Right lobe of liver (tissue), 6 donors: Measurements from ENCODE around the gene PSMB7. TPM values are rescaled to one million over a fixed set of nuclear protein-coding genes. Genes with fewer than 3 reads are reported as not detected.

Source experiments
- ATAC-seq, 4 donors: fragments of 200-7000 bp; cut with Tn5 transposase; one replicate each; pipeline ENCODE4 v1.9.1; 2020; ENCODE audit warnings: mild to moderate bottlenecking in 4 of 4, moderate library complexity in 4 of 4
- DNase-seq, 3 donors: peaks; one replicate each; pipeline ENCODE4 v3.0.0-alpha.2; 2020
- H3K27ac ChIP-seq, 3 donors: fragments of 200-600 bp; one replicate each; pipeline ENCODE4 v1.8.0; 2022
- H3K27me3 ChIP-seq, 2 donors: fragments of 200-600 bp; one replicate each; pipeline ENCODE4 v1.8.0; 2022
- H3K36me3 ChIP-seq, 4 donors: fragments of 200-600 bp; sonication (generic) in 1 of 4; one replicate each; pipeline versions ENCODE4 v1.5.1 to v1.8.0; 2017 to 2022; ENCODE audit warnings: control low read depth in 1 of 4
- H3K4me1 ChIP-seq, 4 donors: fragments of 200-600 bp; sonication (generic) in 1 of 4; one replicate each; pipeline versions ENCODE4 v1.5.1 to v1.8.0; 2017 to 2022; ENCODE audit warnings: control low read depth in 1 of 4
- H3K4me3 ChIP-seq, 3 donors: fragments of 200-600 bp; one replicate each; pipeline ENCODE4 v1.8.0; 2022
- H3K9me3 ChIP-seq, 4 donors: fragments of 200-600 bp; sonication (generic) in 1 of 4; one replicate each; pipeline versions ENCODE4 v1.5.1 to v1.8.0; 2017 to 2022; ENCODE audit warnings: control low read depth in 1 of 4
- POLR2A ChIP-seq: fragments of 450-650 bp; IDR thresholded peaks from one replicate; pipeline ENCODE4 v1.6.1; 2017; ENCODE audit warnings: antibody characterized with exemption, mild to moderate bottlenecking
- WGBS: methylation state at CpG from one replicate; pipeline ENCODE4 v1.1.6; 2018; ENCODE audit warnings: low coverage, low lambda C conversion rate; ENCODE audit not compliant: insufficient coverage; ENCODE audit errors: missing lambda C conversion rate; 5-methylcytosine and 5-hydroxymethylcytosine counted together
- intact Hi-C, 2 donors: fragments of 100-400 bp; cut with DNase I; formaldehyde crosslinking; loops; one replicate each; pipeline versions ENCODE4 v1.11.2 to v1.14.1; 2022
- total RNA-seq, 6 experiments: library from RNA; depleted of rRNA in 2 of 6; stranded (reverse); fragments of >200 nt in 2 of 6; fragmentation: NEBNext Ultra II Directional in 3 of 6; extraction: Animal tissue kit (Norgen Biotek cat#: 25700) in 3 of 6; gene quantifications; one replicate each; pipeline versions ENCODE4 v1.1.0 to v1.2.4, GENCODE V29; 2016 to 2023
- TF ChIP-seq, protein P1 (sequence below), 4 donors: fragments of 200-600 bp in 3 of 4; fragments of 450-650 bp in 1 of 4; IDR thresholded peaks; one replicate each; pipeline versions ENCODE4 v1.5.1 to v1.8.0; 2016 to 2022; ENCODE audit warnings: antibody characterized with exemption in 4 of 4, mild to moderate bottlenecking in 2 of 4
- donor health status: DM: no; HTN: yes; CAD: no.
- donor health status: DM: no; HTN: no; CAD: no.
- donor health status: DM: no; HTN: no; CAD: no.
- donor health status: DM: no; HTN: yes; CAD: no.
- donor health status: DM: no; HTN: yes; CAD: no.

Gene PSMB7
- total RNA-seq, 6 experiments from 2014 or later, result 76.4 to 196 (median 96.8) TPM

DNA sequence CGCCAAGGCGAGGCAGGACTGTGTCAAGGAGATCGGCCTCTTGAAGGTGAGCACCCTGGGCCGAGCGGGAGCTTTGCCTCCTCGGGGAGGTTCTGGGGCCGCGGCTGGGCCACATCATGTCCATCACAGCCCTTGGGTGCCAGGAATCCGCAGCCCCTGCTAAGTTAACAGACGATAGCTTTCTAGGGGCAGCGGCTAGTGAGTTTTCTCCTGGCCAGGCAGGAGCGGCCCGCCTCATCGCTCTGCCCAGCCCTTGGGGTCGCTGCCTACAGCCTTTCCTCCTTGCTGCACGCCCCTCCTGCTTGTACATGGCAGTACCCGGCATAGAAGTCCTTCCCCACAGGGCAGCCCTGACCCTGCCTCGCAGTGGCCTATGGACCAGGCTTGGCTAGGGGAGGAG is 101.3 kb downstream of the PSMB7 start:
- Histone ChIP-seq H3K4me1 (no peaks in the 10 kb centered on the region), H3K4me3 (no peak overlapping the region), H3K9me3 (no peaks in the 10 kb centered on the region), H3K36me3 (peaks cover 0 to 49% (median 5%) of the 10 kb centered on the region in 4 donors), H3K27me3 (no peaks in the 10 kb centered on the region), H3K27ac (no peak overlapping the region)
- TF ChIP-seq, protein P1, sequence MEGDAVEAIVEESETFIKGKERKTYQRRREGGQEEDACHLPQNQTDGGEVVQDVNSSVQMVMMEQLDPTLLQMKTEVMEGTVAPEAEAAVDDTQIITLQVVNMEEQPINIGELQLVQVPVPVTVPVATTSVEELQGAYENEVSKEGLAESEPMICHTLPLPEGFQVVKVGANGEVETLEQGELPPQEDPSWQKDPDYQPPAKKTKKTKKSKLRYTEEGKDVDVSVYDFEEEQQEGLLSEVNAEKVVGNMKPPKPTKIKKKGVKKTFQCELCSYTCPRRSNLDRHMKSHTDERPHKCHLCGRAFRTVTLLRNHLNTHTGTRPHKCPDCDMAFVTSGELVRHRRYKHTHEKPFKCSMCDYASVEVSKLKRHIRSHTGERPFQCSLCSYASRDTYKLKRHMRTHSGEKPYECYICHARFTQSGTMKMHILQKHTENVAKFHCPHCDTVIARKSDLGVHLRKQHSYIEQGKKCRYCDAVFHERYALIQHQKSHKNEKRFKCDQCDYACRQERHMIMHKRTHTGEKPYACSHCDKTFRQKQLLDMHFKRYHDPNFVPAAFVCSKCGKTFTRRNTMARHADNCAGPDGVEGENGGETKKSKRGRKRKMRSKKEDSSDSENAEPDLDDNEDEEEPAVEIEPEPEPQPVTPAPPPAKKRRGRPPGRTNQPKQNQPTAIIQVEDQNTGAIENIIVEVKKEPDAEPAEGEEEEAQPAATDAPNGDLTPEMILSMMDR (IDR thresholded peaks at IDR 0.05), result no peak
- no peak for TF ChIP-seq POLR2A
- intact Hi-C loops, result loop anchor here in 1 of 2 donors (10.0 kb wide), 1 partner anchor 179 kb away; no protein-coding TSS in a partner anchor
- no peak for DNase-seq
- WGBS, result 76% methylated on average over 5 of the region's 18 CpGs
- peak in 1 of 4 donors; percentile 11 for ATAC-seq

DNA sequence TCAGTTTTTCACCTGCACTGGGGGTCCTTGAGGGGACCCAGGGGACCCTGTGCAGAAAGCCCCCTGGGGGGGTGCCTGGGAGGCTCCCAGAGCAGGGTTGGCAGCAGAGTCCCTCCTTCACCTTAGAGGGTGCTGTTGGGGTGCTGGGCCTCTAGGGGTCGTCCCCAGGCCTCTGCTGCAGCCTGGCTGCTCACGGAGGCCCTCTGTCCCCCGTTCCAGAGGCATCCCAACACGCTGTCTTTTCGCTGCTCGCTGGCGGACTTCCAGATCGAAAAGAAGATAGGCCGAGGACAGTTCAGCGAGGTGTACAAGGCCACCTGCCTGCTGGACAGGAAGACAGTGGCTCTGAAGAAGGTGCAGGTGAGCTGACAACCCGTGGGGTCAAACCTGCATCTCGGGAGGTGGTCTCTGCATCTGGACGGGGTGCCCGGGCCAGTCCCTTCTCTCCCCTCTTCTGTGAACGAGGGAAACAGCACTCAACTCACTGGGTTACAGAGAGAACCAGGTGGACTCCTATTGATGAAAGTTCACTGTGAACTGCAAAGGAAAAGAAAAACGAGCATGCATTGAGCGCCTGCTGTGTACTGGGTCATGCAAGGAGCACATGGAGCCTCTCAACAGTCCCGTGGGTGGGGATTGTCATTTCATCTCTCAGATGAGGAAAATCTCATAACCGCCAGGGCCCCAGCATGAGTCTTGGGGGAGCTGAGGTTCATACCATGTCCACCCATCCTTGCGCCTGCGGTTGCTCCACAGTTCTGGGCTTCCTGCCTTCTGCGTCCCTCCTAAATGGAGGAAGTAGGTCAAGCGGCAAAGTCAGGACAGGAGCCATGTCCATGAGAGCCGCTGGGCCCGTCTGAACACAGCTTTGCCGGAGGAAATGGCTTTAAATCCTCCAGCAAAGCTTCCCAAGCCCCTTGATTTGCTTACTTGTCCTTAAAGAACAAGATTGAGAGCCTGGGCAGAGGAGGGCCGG is 102.7 kb downstream of the PSMB7 start:
- WGBS, result 80% methylated on average over 4 of the region's 27 CpGs
- no peak for ATAC-seq
- Histone ChIP-seq H3K4me1 (no peaks in the 10 kb centered on the region), H3K4me3 (no peak overlapping the region), H3K27me3 (no peaks in the 10 kb centered on the region), H3K27ac (no peak overlapping the region), H3K9me3 (no peaks in the 10 kb centered on the region), H3K36me3 (peaks cover 0 to 49% (median 5%) of the 10 kb centered on the region in 4 donors)
- intact Hi-C loops, result loop anchor here in 1 of 2 donors (10.0 kb wide), 1 partner anchor 178 kb away; no protein-coding TSS in a partner anchor
- DNase-seq, result no peak
- TF ChIP-seq, protein P1 (IDR thresholded peaks at IDR 0.05), result no peak
- no peak for TF ChIP-seq POLR2A

DNA sequence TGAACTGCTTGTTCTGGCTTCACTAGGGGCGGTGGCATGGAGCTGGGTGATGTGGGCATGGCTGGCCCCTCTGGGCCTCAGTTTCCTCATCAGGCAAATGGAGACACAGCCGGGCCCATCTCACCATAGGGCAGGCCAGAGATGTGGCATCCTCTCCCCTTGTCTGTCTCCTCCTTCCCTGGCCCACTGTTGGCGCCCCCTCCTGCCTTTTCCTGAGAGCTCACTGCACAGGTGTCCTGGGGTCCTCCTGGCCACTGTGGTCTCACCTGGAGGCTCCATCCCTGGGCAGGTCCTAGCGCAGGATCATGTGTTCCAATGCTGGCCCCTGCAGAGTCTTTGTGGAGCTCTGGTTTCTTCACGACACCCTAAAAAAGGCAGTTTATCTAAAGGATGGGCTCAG is 104.0 kb downstream of the PSMB7 start:
- no peaks in the 10 kb centered on the region for H3K4me1 ChIP-seq
- H3K4me3 ChIP-seq, result no peak overlapping the region
- H3K27ac ChIP-seq, result no peak overlapping the region
- no peaks in the 10 kb centered on the region for H3K9me3 ChIP-seq
- WGBS, result no CpG with 5 or more reads among the region's 5 CpGs
- peaks cover 0 to 40% (median 5%) of the 10 kb centered on the region in 4 donors for H3K36me3 ChIP-seq
- TF ChIP-seq, protein P1 (IDR thresholded peaks at IDR 0.05), result no peak
- TF ChIP-seq POLR2A, result no peak
- intact Hi-C loops, result loop anchor here in 1 of 2 donors (10.0 kb wide), 1 partner anchor 176 kb away; no protein-coding TSS in a partner anchor
- H3K27me3 ChIP-seq, result no peaks in the 10 kb centered on the region
- DNase-seq (no peak), ATAC-seq (no peak)

DNA sequence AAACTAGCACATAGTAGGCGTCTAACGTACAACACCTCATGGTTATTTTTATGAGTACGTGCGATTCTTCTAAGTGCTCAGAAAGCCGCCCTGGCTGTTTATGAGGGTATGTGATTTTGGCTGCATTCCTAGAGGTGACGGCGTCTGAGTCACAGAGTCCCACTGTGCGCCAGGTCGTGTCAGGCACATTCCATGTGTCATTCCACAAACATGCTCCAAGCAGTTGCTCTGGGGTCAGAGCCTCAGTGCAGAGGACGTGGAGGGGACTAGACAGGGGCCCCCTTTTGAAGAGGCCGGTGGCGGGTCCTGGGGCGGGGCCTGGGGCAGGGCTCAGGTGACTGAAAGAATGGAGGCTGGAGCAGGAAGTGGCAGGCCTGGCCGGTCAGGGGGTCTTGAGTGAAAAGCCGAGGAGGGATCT is 105.6 kb downstream of the PSMB7 start:
- H3K4me1 ChIP-seq, result no peaks in the 10 kb centered on the region
- ATAC-seq (peak in 1 of 4 donors; percentile 20), DNase-seq (no peak)
- no peaks in the 10 kb centered on the region for H3K9me3 ChIP-seq
- TF ChIP-seq POLR2A, result no peak
- TF ChIP-seq, protein P1 (IDR thresholded peaks at IDR 0.05), result no peak
- WGBS, result 80% methylated on average over 8 of the region's 15 CpGs
- H3K4me3 ChIP-seq, result no peak overlapping the region
- H3K27me3 ChIP-seq, result no peaks in the 10 kb centered on the region
- intact Hi-C loops, result loop anchor here in 1 of 2 donors (10.0 kb wide), 1 partner anchor 175 kb away; no protein-coding TSS in a partner anchor
- H3K36me3 ChIP-seq, result peaks cover 0 to 27% (median 1%) of the 10 kb centered on the region in 4 donors
- no peak overlapping the region for H3K27ac ChIP-seq
